WERI-Rb-1 (cell line): ENCODE measurements around the gene CDH23.

Experiments
- DNase-seq: peaks from one replicate; pipeline ENCODE4 v3.0.0-alpha.2; 2020
- H3K27ac ChIP-seq: fragments of 250-450 bp; sonication (Bioruptor Pico); 2 replicates; pipeline ENCODE4 v1.5.1; 2020; ENCODE audit warnings: mild to moderate bottlenecking, moderate library complexity
- H3K27me3 ChIP-seq: fragments of 250-450 bp; sonication (Bioruptor Pico); 2 replicates; pipeline ENCODE4 v1.5.1; 2021; ENCODE audit warnings: mild to moderate bottlenecking, low read depth, moderate library complexity; ENCODE audit not compliant: insufficient read depth, severe bottlenecking
- H3K36me3 ChIP-seq: fragments of 250-450 bp; sonication (Bioruptor Pico); 2 replicates; pipeline ENCODE4 v1.5.1; 2020; ENCODE audit warnings: mild to moderate bottlenecking, moderate library complexity
- H3K4me3 ChIP-seq: 2 replicates; pipeline ENCODE4 v1.5.1; 2011; ENCODE audit warnings: low read depth, mild to moderate bottlenecking, control low read depth, low read length
- H3K9me3 ChIP-seq: fragments of 250-450 bp; sonication (Bioruptor Pico); 2 replicates; pipeline ENCODE4 v1.5.1; 2021; ENCODE audit warnings: mild to moderate bottlenecking, moderate library complexity; ENCODE audit not compliant: severe bottlenecking
- TF ChIP-seq, protein P1 (sequence below): IDR thresholded peaks from 2 replicates; pipeline ENCODE4 v1.5.1; 2011; ENCODE audit warnings: low read depth, mild to moderate bottlenecking, control low read depth, inconsistent platforms, low read length

The CDH23 gene

DNA sequence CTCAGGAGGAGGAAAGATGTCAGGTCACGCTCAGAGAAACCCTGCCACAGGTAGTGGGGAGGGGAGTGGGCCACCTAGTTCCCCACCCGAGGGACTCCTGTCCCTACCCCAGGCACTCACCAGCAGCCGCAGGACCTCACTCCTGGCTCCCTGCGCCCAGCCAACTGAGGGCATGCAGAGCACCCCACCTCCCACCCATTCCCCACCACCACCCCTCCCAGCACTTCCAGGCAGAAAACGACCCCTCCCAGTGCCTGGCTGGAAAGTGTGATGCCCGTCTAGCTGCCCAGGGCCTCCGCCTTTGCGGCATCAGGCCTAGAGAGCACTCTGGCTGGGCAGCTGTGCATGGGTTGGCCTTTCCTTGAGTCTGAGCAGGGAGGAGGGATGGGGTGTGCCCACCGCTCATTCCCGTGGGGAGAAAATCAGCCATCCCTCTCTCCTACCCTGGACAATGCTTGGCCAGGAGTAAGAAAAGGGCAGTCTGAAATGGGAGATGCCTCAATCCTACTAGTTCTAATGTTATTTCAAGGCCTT lies 321.5 kb downstream of the CDH23 start:
- no peak overlapping the region for H3K4me3 ChIP-seq
- no peaks in the 10 kb centered on the region for H3K9me3 ChIP-seq
- no peaks in the 10 kb centered on the region for H3K27me3 ChIP-seq
- no peak for DNase-seq
- TF ChIP-seq, protein P1, sequence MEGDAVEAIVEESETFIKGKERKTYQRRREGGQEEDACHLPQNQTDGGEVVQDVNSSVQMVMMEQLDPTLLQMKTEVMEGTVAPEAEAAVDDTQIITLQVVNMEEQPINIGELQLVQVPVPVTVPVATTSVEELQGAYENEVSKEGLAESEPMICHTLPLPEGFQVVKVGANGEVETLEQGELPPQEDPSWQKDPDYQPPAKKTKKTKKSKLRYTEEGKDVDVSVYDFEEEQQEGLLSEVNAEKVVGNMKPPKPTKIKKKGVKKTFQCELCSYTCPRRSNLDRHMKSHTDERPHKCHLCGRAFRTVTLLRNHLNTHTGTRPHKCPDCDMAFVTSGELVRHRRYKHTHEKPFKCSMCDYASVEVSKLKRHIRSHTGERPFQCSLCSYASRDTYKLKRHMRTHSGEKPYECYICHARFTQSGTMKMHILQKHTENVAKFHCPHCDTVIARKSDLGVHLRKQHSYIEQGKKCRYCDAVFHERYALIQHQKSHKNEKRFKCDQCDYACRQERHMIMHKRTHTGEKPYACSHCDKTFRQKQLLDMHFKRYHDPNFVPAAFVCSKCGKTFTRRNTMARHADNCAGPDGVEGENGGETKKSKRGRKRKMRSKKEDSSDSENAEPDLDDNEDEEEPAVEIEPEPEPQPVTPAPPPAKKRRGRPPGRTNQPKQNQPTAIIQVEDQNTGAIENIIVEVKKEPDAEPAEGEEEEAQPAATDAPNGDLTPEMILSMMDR = no peak
- H3K27ac ChIP-seq = no peak overlapping the region
- peaks cover 35% of the 10 kb centered on the region for H3K36me3 ChIP-seq

DNA sequence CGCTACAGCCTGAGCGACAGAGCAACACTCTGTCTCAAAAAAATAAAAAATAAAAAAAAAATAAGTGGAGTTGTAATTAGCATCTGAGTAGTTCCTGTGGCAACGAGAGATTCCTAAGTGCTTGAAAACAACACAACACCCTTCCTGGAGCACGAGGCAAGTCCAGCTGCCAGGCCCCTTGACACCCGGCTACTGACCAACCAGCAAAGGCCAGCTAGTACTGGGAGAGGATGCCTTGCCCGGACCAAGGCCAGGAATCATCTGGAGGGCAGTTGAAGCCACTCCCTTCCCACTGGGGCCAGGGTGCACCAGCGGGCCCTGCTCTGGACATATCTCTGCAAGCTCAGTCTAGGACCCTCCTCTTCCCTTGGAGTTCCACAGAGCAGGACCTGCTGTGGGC lies 322.3 kb downstream of the CDH23 start:
- H3K36me3 ChIP-seq = peaks cover 32% of the 10 kb centered on the region
- no peak overlapping the region for H3K4me3 ChIP-seq
- H3K27me3 ChIP-seq = no peaks in the 10 kb centered on the region
- TF ChIP-seq, protein P1 = no peak
- no peaks in the 10 kb centered on the region for H3K9me3 ChIP-seq
- H3K27ac ChIP-seq = no peak overlapping the region
- no peak for DNase-seq

DNA sequence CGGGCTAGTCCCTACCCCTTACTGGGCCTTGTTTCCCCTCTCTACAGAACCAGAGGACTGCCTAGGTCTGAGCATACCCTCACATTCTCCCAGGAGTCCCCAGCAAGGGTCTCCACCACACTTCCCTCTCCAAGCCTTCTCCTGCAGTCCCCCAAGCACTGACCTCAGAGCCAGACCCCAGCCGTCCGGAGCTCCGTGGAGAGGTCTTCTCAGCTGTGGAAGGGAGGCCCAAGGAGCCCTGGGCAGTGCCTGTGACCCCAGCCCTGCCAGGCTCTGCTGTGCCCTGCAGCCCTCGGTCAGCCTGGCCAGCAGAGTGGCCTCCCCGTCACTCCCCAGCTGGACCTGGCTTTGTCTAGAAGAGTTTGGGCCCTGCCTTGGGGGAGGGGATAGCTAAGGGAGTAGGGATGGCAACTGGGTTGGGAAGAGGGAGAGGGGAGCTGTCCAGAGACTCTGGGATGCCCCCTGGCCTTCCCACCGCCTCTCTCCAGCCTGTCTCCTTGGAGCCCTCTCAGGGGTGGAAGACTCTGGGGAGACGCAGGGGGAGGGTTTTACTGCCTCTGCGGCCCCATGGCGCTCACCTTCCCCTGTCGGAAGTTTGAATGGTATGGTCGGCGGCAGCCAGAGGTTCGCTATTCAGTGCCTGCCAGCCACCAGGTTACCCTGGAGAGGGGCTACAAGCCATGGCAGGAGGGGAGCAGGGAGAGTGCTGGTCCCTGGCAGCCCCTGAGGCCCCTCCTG lies 322.9 kb downstream of the CDH23 start, which contains the start of gene C10orf105:
Gene C10orf105, minus strand, starts transcription at position 315 of the 738 bp plus-strand sequence. CDS start 3,441 bp downstream, outside the sequence.
- no peaks in the 10 kb centered on the region for H3K9me3 ChIP-seq
- H3K36me3 ChIP-seq = peaks cover 26% of the 10 kb centered on the region
- no peak for DNase-seq
- H3K4me3 ChIP-seq = no peak within 1 kb of the TSS
- TF ChIP-seq, protein P1 = no peak
- H3K27ac ChIP-seq = no peak within 1 kb of the TSS
- no peaks in the 10 kb centered on the region for H3K27me3 ChIP-seq

DNA sequence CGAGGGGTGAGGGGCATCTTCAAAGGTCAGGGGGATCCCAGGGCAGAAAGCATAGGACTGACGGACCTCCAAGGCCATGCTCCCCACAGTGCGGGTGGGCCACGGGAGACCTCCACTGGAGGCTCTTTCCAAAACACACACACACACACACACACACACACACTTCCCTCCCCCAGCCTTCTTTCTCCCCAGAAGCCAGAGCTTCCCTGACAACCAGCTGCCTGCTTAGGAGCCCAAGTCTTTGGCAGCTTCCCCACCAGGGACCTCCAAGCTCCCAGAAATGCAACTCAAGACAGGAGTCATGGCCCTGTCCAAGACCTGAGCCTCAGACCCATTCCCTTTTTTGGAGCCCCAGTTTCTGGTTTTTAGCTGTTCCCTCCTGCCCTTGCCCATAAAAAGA lies 323.6 kb downstream of the CDH23 start:
- no peak for DNase-seq

DNA sequence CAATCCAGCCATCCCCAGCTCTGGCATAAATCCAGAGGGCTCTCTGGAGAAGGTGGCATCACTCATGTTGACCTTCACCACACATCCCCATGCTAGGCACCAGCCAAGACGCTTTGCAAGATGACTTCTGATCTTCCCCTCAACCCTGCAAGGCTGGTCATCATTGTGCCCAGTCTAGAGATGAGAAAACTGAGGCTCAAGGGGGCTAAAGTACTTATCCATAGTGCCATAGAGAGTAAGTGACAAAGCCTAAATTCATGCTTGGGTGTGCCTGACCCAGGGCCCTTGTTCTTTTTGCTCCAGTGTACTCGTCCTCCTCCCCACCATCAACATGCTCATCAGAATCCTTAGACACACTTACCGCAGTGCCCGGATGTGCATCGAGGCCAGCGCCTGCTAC lies 324.6 kb downstream of the CDH23 start:
- no peaks in the 10 kb centered on the region for H3K27me3 ChIP-seq
- no peak overlapping the region for H3K27ac ChIP-seq
- no peak for DNase-seq
- no peaks in the 10 kb centered on the region for H3K9me3 ChIP-seq
- peaks cover 9% of the 10 kb centered on the region for H3K36me3 ChIP-seq
- no peak overlapping the region for H3K4me3 ChIP-seq
- TF ChIP-seq, protein P1 = no peak

More for the DNA sequence above, 323.6 kb downstream of the CDH23 start:
- no peak overlapping the region for H3K4me3 ChIP-seq
- H3K36me3 ChIP-seq = peaks cover 20% of the 10 kb centered on the region
- TF ChIP-seq, protein P1 = no peak
- H3K9me3 ChIP-seq = no peaks in the 10 kb centered on the region
- H3K27me3 ChIP-seq = no peaks in the 10 kb centered on the region
- H3K27ac ChIP-seq = no peak overlapping the region

DNA sequence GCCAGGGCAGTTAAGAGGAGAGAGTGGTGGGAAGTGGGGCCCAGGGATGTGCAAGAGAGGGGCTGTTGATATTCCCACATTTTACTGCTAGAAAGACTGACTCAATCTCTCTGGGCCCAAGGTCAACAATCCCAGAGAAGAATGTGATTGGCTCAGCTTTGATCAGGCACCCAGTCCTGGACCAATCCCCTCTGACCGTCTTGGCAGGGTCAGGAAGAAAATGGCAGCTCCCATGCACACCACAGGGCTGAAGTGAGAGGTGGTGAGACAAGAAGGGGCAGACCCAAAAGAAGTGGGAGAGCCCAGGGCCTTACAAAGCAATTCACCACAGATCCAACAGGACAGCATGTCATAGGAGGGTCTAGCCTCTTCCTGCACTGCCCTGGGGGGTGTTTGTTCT lies 326.1 kb downstream of the CDH23 start:
- H3K4me3 ChIP-seq = no peak overlapping the region
- TF ChIP-seq, protein P1 = no peak
- no peak overlapping the region for H3K27ac ChIP-seq
- H3K36me3 ChIP-seq = no peaks in the 10 kb centered on the region; the same call in 1 of the 2 replicates
- no peaks in the 10 kb centered on the region for H3K27me3 ChIP-seq
- no peaks in the 10 kb centered on the region for H3K9me3 ChIP-seq
- DNase-seq = no peak
